Ectodermal cell (in vitro differentiated cells): ENCODE results near the gene HAUS8.
"Not testable (repeated sequence)": the region's sequence is repeated elsewhere in the genome, so short reads cannot be mapped to it uniquely, and the experiment has no call there.

Experiments used
- H3K27ac ChIP-seq: 2 replicates; pipeline ENCODE4 v1.7.0; 2013; ENCODE audit warnings: mild to moderate bottlenecking, low read depth, low read length; ENCODE audit not compliant: insufficient read depth, poor library complexity, severe bottlenecking
- H3K27me3 ChIP-seq: 2 replicates; pipeline ENCODE4 v1.7.0; 2013; ENCODE audit warnings: mild to moderate bottlenecking, low read length; ENCODE audit not compliant: insufficient read depth, control insufficient read depth, poor library complexity, severe bottlenecking
- H3K36me3 ChIP-seq: one replicate; pipeline ENCODE4 v1.7.0; 2013; ENCODE audit warnings: low read length; ENCODE audit not compliant: control insufficient read depth, insufficient read depth
- H3K4me1 ChIP-seq: one replicate; pipeline ENCODE4 v1.7.0; 2013; ENCODE audit warnings: low read length; ENCODE audit not compliant: control insufficient read depth, insufficient read depth
- H3K4me3 ChIP-seq: 2 replicates; pipeline ENCODE4 v1.7.0; 2013; ENCODE audit warnings: low read depth, low read length, control low read depth; ENCODE audit not compliant: insufficient read depth
- H3K9me3 ChIP-seq: 2 replicates; pipeline ENCODE4 v1.7.0; 2013; ENCODE audit warnings: mild to moderate bottlenecking, low read length, moderate library complexity; ENCODE audit not compliant: control insufficient read depth
- WGBS, 2 experiments: methylation state at CpG; one replicate each; pipeline ENCODE4 v1.1.7; 2013; ENCODE audit warnings: missing lambda C conversion rate in 2 of 2; 5-methylcytosine and 5-hydroxymethylcytosine counted together

The HAUS8 gene

DNA sequence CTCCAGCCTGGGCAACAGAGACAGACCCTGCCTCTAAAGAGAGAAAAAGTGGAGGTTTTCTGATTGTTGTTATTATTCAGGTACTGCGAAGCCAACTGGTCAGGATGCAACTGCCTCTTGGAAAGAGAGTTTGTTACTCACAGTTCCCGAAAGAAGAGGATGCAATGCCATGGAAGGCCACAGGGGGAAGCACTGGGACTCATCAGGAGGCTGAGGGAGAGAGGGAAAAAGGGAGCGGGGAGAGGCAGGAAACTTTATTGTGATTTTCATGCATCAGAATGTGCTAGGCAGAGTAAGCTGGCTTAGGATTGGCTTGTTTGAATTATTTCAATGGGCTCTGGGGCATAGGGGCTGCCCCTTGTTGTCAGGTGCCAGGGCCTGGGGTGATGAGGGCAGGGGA lies 27.9 kb upstream of the HAUS8 start:
- H3K36me3 ChIP-seq = peaks cover 21% of the 10 kb centered on the region
- H3K4me3 ChIP-seq = no peak overlapping the region
- no peaks in the 10 kb centered on the region for H3K27me3 ChIP-seq
- 95% methylated on average over 3 of the region's 3 CpGs for WGBS, 2 experiments
- no peaks in the 10 kb centered on the region for H3K4me1 ChIP-seq
- no peaks in the 10 kb centered on the region for H3K9me3 ChIP-seq
- H3K27ac ChIP-seq = no peak overlapping the region

DNA sequence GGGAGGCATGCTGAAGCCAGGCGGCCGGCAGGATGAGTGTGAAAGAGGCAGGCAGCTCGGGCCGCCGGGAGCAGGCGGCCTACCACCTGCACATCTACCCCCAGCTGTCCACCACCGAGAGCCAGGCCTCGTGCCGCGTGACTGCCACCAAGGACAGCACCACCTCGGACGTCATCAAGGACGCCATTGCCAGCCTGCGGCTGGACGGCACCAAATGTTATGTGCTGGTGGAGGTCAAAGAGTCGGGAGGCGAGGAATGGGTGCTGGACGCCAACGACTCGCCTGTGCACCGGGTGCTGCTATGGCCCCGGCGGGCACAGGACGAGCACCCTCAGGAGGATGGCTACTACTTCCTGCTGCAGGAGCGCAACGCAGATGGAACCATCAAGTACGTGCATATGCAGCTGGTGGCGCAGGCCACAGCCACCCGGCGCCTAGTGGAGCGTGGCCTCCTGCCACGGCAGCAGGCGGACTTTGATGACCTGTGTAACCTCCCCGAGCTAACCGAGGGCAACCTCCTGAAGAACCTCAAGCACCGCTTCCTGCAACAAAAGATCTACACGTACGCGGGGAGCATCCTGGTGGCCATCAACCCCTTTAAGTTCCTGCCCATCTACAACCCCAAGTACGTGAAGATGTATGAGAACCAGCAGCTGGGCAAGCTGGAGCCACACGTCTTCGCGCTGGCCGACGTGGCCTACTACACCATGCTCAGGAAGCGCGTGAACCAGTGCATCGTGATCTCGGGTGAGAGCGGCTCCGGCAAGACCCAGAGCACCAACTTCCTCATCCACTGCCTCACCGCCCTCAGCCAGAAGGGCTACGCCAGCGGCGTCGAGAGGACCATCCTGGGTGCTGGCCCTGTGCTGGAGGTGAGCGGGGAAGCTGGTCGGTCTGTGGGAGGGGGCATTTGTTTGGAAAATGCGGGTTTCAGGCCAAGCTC lies 26.7 kb upstream of the HAUS8 start:
- Histone ChIP-seq H3K9me3 (no peaks in the 10 kb centered on the region), H3K27ac (no peak overlapping the region), H3K4me3 (no peak overlapping the region), H3K4me1 (no peaks in the 10 kb centered on the region), H3K36me3 (peaks cover 21% of the 10 kb centered on the region), H3K27me3 (no peaks in the 10 kb centered on the region)
- WGBS, 2 experiments = 96 to 97% methylated on average over 59 of the region's 59 CpGs

DNA sequence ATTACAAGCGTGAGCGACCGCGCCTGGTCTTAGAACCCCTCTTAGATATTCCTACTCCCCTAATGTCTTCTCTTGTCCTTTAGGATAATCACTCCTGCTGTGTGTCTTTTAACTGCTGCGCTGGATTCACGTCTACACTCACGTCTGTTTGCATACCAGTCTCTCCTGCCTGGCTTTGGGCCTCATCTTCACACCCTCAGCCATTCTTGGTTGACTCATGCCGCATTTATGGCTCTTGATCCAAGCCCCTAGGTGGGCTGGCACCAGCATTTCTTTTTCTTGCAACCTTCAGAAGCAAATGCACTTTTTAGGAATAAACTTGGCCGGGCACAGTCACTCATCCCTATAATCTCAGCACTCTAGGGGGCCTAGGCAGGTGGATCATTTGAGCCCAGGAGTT lies 23.1 kb upstream of the HAUS8 start:
- Histone ChIP-seq H3K4me3 (no peak overlapping the region), H3K27me3 (no peaks in the 10 kb centered on the region), H3K27ac (no peak overlapping the region), H3K36me3 (peaks cover 19% of the 10 kb centered on the region), H3K9me3 (no peaks in the 10 kb centered on the region), H3K4me1 (no peaks in the 10 kb centered on the region)
- 88 to 90% methylated on average over 9 of the region's 9 CpGs for WGBS, 2 experiments

DNA sequence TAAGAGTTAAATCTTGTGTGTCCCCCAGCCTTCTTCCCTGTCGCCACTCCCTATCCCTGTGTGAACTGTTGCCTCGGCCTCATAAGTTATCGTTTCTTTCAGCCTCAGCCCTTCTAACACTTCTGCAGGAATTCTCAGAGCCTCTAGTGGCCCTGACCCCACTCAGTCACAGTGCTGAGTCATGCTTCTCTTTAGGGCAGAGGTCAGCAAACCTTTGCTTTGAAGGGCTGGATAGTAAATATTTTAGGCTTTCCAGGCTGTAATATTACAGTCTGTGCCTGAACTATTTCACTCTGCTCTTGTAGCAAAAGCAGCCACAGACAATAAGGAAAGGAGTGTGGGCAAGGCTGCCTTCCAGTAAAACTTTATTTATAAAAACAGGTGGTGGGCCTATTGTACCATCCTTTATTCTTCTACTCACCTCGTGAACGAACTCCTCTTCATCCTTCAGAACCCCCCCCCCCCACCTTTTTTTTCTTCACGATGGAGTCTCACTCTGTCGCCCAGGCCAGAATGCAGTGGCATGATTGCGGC lies 22.4 kb upstream of the HAUS8 start:
- WGBS, 2 experiments = 87 to 89% methylated on average over 8 of the region's 8 CpGs
- Histone ChIP-seq H3K27ac (no peak overlapping the region), H3K4me3 (no peak overlapping the region)

DNA sequence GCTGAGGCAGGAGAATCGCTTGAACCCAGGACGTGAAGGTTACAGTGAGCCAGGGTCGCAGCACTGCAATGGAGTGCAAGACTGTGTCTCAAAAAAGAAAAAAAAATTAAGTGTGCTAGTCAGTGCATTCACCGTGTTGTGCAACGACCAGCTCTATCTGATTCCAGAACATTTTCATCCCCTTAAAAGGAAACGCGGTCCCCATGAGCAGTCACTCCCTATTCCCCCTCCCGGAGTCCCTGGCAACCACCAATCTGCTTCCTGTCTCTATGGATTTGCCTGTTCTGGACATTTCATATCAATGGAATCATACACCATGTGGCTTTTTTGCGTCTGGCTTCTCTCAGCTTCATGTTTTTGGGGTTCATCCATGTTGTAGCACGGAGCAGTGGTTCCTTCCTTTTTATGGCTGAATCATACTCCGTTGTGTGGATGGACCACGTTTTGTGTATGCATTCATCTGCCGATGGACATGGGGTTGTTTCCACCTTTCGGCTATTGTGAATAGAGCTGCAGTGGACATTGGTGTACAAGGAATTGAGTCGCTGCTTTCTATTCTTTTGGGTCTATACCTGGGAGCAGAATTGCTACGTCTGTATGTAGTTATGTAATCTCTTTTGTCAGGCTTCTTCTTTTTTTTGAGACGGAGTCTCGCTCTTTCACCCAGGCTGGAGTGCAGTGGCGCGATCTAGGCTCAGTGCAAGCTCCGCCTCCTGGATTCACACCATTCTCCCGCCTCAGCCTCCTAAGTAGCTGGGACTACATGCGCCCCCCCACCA lies 20.1 kb upstream of the HAUS8 start:
- H3K36me3 ChIP-seq = no peaks in the 10 kb centered on the region
- 94 to 95% methylated on average over 23 of the region's 23 CpGs for whole genome bisulfite sequencing, 2 experiments
- no peak overlapping the region for H3K4me3 ChIP-seq
- no peaks in the 10 kb centered on the region for H3K9me3 ChIP-seq
- peaks cover 7% of the 10 kb centered on the region for H3K4me1 ChIP-seq
- H3K27ac ChIP-seq = no peak overlapping the region
- no peaks in the 10 kb centered on the region for H3K27me3 ChIP-seq

More for the DNA sequence above, 22.4 kb upstream of the HAUS8 start:
- Histone ChIP-seq H3K9me3 (no peaks in the 10 kb centered on the region), H3K27me3 (no peaks in the 10 kb centered on the region), H3K4me1 (no peaks in the 10 kb centered on the region), H3K36me3 (peaks cover 13% of the 10 kb centered on the region)

DNA sequence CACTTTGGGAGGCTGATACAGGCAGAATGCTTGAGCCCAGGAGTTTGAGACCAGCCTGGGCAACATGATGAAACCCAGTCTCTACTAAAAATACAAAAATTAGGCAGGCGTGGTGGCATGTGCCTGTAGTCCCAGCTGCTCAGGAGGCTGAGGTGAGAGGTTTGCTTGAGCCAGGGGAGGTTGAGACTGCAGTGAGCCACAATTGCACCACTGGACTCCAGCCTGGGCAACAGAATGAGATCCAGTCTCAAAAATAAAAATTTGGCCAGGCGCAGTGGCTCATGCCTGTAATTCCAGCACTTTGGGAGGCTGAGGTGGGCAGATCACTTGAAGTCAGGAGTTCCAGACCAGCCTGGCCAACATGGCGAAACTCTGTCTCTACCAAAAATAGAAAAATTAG lies 19.4 kb upstream of the HAUS8 start:
- H3K4me1 ChIP-seq, H3K27me3 ChIP-seq, H3K36me3 ChIP-seq, H3K4me3 ChIP-seq, H3K9me3 ChIP-seq, H3K27ac ChIP-seq: not testable (repeated sequence)
- 91% methylated on average over 3 of the region's 3 CpGs for WGBS, 2 experiments

DNA sequence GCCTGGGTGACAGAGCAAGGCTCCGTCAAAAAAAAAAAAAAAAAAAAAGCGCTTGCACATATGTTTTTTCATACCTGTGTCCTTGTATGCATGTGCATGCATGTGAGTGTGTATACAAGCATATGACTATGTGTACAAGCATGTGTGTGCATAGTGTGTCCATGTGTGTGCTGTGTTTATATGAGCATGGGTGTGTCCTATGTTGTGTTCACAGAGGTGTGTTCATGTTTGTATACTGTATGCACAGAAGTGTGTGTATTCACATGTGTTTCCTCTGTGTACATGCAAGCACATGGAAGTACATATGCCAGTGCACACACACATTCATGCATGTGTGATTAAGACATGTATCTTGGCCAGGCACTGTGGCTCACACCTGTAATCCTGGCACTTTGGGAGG lies 17.4 kb upstream of the HAUS8 start:
- WGBS, 2 experiments = 93 to 100% methylated on average over 2 of the region's 2 CpGs
- H3K27me3 ChIP-seq = no peaks in the 10 kb centered on the region
- H3K36me3 ChIP-seq = no peaks in the 10 kb centered on the region
- H3K9me3 ChIP-seq = no peaks in the 10 kb centered on the region
- H3K4me3 ChIP-seq = no peak overlapping the region
- peaks cover 7% of the 10 kb centered on the region for H3K4me1 ChIP-seq
- no peak overlapping the region for H3K27ac ChIP-seq

DNA sequence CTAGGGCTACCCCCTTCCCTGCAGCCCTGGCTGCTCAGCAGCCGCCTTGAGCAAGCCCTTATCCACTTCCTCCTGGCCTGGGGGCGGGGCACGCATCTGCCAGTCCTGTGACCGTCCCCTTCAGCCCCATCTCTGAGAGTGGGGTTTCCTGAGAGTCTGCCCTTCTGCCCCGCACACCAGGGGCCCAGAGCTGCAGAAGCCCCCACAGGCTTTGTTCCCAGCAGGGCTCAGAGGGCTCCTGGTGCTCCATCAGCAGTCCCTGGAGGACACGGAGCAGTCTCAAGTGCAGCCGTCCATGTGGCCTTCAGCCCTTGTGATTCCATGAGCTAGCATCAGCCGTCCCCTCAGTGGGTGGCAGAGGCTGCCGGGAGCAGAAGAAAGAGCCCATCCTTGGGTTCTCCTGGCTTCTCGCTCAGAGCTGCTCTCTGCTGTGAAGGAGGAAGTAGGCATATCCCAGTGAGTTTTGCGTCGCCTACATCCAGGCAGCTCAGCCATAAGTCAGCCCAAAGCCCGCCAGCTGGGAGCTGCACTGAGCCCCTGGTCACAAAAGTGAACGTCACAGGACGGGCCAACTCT lies 16.6 kb upstream of the HAUS8 start:
- no peak overlapping the region for H3K27ac ChIP-seq
- H3K9me3 ChIP-seq = no peaks in the 10 kb centered on the region
- H3K36me3 ChIP-seq = no peaks in the 10 kb centered on the region
- H3K4me1 ChIP-seq = peaks cover 7% of the 10 kb centered on the region
- H3K27me3 ChIP-seq = no peaks in the 10 kb centered on the region
- no peak overlapping the region for H3K4me3 ChIP-seq
- WGBS, 2 experiments = 75 to 76% methylated on average over 15 of the region's 15 CpGs

DNA sequence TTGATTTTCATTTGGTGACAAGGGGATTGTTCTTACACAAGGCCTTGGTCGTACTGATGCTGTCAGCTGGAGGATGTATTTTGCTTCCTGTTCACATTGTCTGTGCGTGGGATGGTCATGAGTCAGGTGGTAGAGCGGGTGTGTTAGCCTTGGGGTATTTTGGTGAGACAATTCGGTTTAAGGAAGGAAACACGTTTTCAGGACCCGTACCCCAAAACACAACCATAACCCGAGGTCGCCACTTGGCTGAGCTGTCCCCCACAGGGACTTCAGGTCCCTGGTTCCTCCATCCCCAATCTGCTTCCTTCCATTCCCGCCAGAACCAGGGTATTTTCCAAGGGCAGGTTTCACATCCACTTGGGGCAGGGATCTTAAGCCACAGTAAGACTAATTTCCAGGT lies 15.3 kb upstream of the HAUS8 start:
- no peaks in the 10 kb centered on the region for H3K36me3 ChIP-seq
- H3K27me3 ChIP-seq = no peaks in the 10 kb centered on the region
- peaks cover 7% of the 10 kb centered on the region for H3K4me1 ChIP-seq
- H3K27ac ChIP-seq = no peak overlapping the region
- WGBS, 2 experiments = 94 to 95% methylated on average over 9 of the region's 9 CpGs
- no peaks in the 10 kb centered on the region for H3K9me3 ChIP-seq
- no peak overlapping the region for H3K4me3 ChIP-seq

DNA sequence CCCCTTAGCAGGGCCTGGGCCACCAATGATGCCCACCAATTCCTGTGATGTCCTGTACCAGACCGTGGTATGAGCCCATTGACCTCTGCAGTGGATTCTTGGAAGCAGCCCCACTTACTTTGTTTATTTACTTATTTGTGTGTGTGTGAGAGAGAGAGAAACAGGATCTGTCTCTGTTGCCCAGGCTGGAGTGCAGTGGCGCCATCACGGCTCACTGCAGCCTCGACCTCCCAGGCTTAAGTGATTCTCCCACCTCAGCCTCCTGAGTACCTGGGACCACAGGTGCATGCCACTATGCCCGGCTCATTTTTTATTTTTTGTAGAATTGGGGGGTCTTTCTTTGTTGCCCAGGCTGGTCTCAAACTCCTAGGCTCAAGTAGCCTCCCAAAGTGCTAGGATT lies 13.3 kb upstream of the HAUS8 start:
- 96 to 98% methylated on average over 5 of the region's 5 CpGs for WGBS, 2 experiments
- Histone ChIP-seq H3K27ac (no peak overlapping the region), H3K36me3 (no peaks in the 10 kb centered on the region)

More for the DNA sequence above, 13.3 kb upstream of the HAUS8 start:
- Histone ChIP-seq H3K27me3 (no peaks in the 10 kb centered on the region), H3K4me1 (peaks cover 7% of the 10 kb centered on the region), H3K4me3 (no peak overlapping the region), H3K9me3 (no peaks in the 10 kb centered on the region)
